SK-N-MC (cell line): ENCODE results near the gene ADCY3.

Experiments
- EZH2 ChIP-seq: fragments of 200-600 bp; sonication (generic); IDR thresholded peaks from one replicate; pipeline ENCODE4 v1.6.1; 2017; ENCODE audit warnings: antibody characterized with exemption
- POLR2AphosphoS5 ChIP-seq: IDR thresholded peaks from 2 replicates; pipeline ENCODE4 v1.6.1; 2012; ENCODE audit warnings: mild to moderate bottlenecking, low read depth, low read length, borderline replicate concordance

DNA sequence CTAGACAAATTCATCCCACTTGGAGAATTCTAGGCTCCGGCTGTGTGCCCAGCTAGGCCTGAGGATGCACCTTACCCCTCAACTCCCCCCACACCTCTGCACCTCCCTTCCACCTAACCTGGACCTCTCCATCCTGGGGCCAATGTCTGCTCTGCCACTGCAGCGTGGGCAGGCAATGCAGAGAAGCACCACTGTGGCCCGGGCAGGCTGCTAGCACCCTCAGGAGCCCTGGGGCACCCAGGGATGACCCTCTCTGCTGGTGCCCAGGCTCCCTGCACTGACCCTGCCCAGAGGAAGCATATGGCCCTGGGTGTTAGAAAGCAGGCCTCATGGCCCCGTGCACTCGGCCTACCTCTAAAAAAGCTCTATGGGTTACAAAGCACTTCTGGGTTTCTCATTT, 49.6 kb downstream of the ADCY3 start:
- TF ChIP-seq EZH2 (no peak), POLR2AphosphoS5 (no peak)
